GM13977 (cell line): ENCODE measurements around the gene CTSH.

Source experiments
- DNase-seq: peaks from one replicate; pipeline ENCODE4 v3.0.0; 2012; ENCODE audit warnings: low spot score
- CTCF ChIP-seq: IDR thresholded peaks from 2 replicates; pipeline ENCODE4 v1.5.1; 2012; ENCODE audit warnings: mild to moderate bottlenecking, control low read depth; ENCODE audit not compliant: insufficient read depth; ENCODE audit errors: extremely low read depth, missing control alignments
- in situ Hi-C: fragments of 300-500 bp; cut with MboI; formaldehyde crosslinking; loops from one replicate; pipeline ENCODE4 v1.12.0; 2022; ENCODE audit warnings: low sequenced_read_pairs, low pct_unique_long_range_greater_than_20kb, mixed read lengths, inconsistent platforms; ENCODE audit not compliant: unreplicated experiment

The CTSH gene

DNA sequence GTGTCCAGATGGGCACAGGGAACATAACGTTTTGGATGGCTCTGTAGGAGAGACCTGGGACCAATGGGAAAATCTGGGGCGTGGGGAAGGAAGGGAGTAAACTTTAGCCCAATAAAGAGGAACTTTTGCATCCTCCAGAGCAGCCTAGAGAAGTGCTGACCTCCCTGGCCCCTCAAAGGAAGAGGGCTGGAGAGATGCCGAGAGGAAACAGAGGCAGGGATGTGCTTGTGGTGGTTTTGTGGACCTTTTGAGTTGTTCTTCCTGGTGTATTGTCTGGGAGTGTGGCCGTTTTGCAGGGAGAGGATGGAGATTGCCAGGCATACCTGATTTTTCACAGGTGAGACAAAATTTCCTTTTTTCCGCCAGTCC lies 10.2 kb downstream of the CTSH start:
- in situ Hi-C loops = no loop called here
- no peak for DNase-seq
- no peak for TF ChIP-seq CTCF

DNA sequence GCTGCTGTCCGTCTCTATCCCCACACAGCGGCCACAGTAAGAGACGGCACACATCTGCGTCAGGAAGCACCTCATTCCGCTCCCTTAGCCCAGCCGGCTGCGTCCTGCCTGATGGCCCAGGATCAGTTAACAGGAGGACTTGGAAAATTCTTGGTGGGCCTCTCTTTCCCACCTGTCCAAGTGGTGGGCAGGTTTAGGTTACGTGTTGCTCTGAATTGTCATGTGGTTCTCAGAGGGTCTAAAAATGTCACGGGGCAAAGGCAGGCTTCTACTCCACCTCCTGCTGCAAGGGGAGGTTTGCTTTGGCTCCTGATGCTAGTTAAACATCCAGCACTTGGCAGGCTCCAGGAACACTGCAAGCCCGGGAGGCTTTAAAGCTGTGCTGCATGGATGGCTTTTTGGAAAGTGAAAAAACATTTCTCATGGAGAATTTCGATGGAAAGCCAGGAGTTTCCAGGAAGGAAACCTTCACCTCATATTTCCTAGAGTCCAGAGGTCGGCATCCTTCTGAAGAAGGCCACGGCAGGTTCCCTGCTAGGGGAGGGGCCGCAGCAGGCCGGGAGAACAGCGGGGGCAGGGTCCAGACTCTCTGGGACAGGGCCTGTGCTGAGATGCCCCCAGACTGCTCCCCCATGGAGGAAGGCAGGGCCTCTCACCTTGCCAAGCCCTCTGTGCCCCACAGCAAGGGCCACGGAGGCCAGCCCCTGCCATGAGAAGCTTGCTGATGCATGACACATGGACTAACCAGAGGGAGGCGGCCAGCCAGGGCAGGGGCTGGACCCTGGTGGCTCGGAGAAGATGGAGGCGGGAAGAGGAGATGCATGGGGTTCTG lies 10.8 kb downstream of the CTSH start:
- DNase-seq = no peak
- no peak for TF ChIP-seq CTCF
- in situ Hi-C loops = no loop called here

DNA sequence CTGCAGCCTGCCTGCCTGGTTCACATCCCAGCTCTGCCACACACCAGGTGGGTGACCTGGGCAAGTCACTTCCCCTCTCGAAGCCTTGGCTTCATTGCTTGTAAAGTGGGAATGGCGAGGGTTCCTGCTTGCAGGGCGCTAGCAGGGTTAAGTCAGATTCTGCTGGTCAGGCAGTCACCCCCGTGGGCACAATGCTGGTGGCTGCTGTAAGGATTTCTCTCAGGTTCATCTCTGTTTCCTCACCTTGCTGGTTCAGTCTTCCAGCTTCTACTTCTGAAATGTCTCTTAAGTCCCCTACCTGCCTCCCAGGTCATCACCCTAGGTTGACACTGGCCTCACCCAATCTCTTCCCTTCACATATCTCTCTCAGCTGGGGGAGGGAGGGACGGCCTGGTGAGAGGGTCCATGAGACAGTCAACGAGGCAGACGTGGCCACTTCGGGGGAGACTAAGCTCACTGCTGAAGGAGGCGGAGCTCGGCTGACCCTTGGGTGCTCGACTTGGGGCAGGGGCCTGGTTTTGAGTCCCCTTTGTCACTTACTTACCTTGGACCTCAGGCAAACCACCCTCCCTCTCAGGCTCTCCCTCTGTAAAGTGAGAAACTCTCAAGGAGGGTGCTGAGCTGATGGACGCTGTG lies 11.5 kb downstream of the CTSH start:
- DNase-seq = no peak
- in situ Hi-C loops = no loop called here
- no peak for TF ChIP-seq CTCF

GRCh38 chr15:78932258-78932808 lies 12.5 kb downstream of the CTSH start:
- no peak for TF ChIP-seq CTCF
- no peak for DNase-seq
- in situ Hi-C loops = no loop called here

DNA sequence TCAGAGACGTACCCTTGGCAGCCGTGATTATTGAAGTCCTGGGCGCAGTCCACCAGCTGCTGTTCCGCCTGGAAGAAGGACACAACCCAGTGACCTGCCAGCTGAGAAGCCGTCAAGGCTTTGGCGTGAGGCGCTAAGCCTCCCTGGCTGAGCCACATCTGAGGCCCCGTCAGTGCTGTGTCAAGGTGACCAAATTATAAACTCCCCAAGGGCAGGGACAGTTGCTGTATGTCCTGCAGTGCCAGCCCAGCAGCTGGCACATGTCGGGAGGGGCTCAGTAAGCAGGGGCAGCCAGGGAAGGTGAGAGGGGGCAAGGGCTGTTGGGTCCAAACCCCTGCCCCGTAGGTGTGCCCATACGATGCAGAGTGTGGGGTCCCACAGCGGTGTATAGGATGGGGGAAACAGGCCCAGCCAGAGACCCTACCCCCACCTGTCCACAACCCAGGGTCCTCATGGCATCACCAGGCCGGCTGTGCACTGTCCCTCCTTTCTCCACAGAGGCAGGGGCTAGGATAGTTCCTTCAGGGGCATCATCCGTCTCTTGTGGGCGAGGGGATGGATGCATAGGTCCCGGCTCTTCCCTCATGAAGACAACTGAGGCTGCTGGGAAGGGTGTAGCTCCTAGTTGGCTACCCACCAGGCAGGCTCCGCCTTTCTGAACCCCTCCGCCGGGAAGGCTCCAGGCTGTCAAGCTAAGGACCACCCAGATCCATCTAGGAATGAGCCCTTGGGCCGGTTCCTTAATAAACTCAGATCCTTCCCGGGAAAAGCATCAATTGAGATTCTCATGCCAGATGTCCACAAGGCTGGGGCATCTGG lies 13.2 kb downstream of the CTSH start:
- no peak for TF ChIP-seq CTCF
- no peak for DNase-seq
- in situ Hi-C loops = no loop called here
